Endothelial cell of umbilical vein (primary cell): Measurements from ENCODE around the gene KCNQ1OT1. TPM values are rescaled to one million over a fixed set of nuclear protein-coding genes. Genes with fewer than 3 reads are reported as not detected.

Experiments
- BruUV-seq: library from RNA; stranded (reverse); fragments of 400-500 nt; replicated peaks from 2 replicates; lab custom pipeline; 2021; lab: Mats Ljungman, UMichigan
- CTCF ChIA-PET: fragments of 300-600, 350-600 bp; sonication (Branson Sonifier 250); formaldehyde crosslinking; loops from one replicate; lab custom pipeline; 2021; ENCODE audit warnings: antibody characterized with exemption, inconsistent platforms; lab: Charles Lee
- POLR2A ChIA-PET: fragments of 300-600, 350-600 bp; sonication (Branson Sonifier 250); formaldehyde crosslinking; loops from one replicate; lab custom pipeline; 2021; ENCODE audit warnings: antibody characterized with exemption, inconsistent platforms; lab: Charles Lee
- DNase-seq: peaks from one replicate; pipeline ENCODE4 v3.0.0-alpha.2; 2011; ENCODE audit warnings: low read depth, low spot score
- FAIRE-seq: peaks from 2 replicates; lab custom pipeline; 2011; peaks lifted over from hg19 to GRCh38; lab: Jason Lieb, UNC
- H2AFZ ChIP-seq: 2 replicates; pipeline ENCODE4 v1.6.0; 2012; ENCODE audit warnings: low read depth, low read length, control low read depth, inconsistent platforms
- H3K27ac ChIP-seq: 2 replicates; pipeline ENCODE4 v1.5.1; 2011; ENCODE audit warnings: low read depth, mild to moderate bottlenecking, control low read depth, low read length, moderate library complexity; ENCODE audit not compliant: insufficient read depth
- H3K27me3 ChIP-seq, 2 experiments: 2 replicates each; pipeline versions ENCODE4 v1.6.0 to v1.6.1; 2011; ENCODE audit warnings: low read length in 2 of 2, mixed read lengths in 1 of 2; ENCODE audit not compliant: control insufficient read depth in 2 of 2, insufficient read depth in 2 of 2
- H3K36me3 ChIP-seq, 2 experiments: 2 replicates in 1 of 2; 3 replicates in 1 of 2; pipeline ENCODE4 v1.5.1; 2011; ENCODE audit warnings: low read length in 2 of 2, mild to moderate bottlenecking in 1 of 2, moderate library complexity in 1 of 2; ENCODE audit not compliant: control insufficient read depth in 2 of 2, insufficient read depth in 2 of 2; ENCODE audit errors: extremely low read depth in 1 of 2
- H3K4me1 ChIP-seq: 3 replicates; pipeline ENCODE4 v1.5.1; 2011; ENCODE audit warnings: mild to moderate bottlenecking, low read length; ENCODE audit not compliant: control insufficient read depth, insufficient read depth; ENCODE audit errors: extremely low read depth
- H3K4me2 ChIP-seq: 2 replicates; pipeline ENCODE4 v1.6.1; 2011; ENCODE audit warnings: low read length, control low read depth, mixed read lengths; ENCODE audit not compliant: insufficient read depth
- H3K4me3 ChIP-seq, 3 experiments: fragments of 200-600 bp in 1 of 3; sonication (generic), shearing (Covaris generic) in 1 of 3; replicated peaks in 1 of 3; 2 replicates each; pipeline ENCODE4 v1.5.1; 2011 to 2016; ENCODE audit warnings: control low read depth in 3 of 3, low read length in 3 of 3, mild to moderate bottlenecking in 2 of 3, inconsistent platforms in 1 of 3, low read depth in 1 of 3, moderate library complexity in 1 of 3; ENCODE audit not compliant: insufficient read depth in 1 of 3
- H3K79me2 ChIP-seq: 2 replicates; pipeline ENCODE4 v1.6.0; 2012; ENCODE audit warnings: low read length, inconsistent platforms; ENCODE audit not compliant: control insufficient read depth, insufficient read depth
- H3K9ac ChIP-seq: replicated peaks from 2 replicates; pipeline ENCODE3; 2011; ENCODE audit warnings: low read length, control low read depth; ENCODE audit not compliant: insufficient read depth; ENCODE audit errors: extremely low read depth
- H3K9me1 ChIP-seq: replicated peaks from 3 replicates; pipeline ENCODE4 v1.6.0; 2011; ENCODE audit warnings: mild to moderate bottlenecking, low read length; ENCODE audit not compliant: control insufficient read depth, insufficient read depth; ENCODE audit errors: extremely low read depth
- H3K9me3 ChIP-seq: replicated peaks from 2 replicates; pipeline ENCODE4 v1.5.1; 2012; ENCODE audit warnings: low read length, inconsistent platforms; ENCODE audit not compliant: control insufficient read depth, insufficient read depth
- H4K20me1 ChIP-seq: replicated peaks from 2 replicates; pipeline ENCODE3; 2011; ENCODE audit warnings: mild to moderate bottlenecking, low read length; ENCODE audit not compliant: control insufficient read depth, insufficient read depth; ENCODE audit errors: extremely low read depth
- CTCF ChIP-seq, 2 donors: IDR thresholded peaks; 1 replicate in 1 of 2; 2 replicates in 1 of 2; pipeline ENCODE4 v1.5.1; 2011; ENCODE audit warnings: low read length in 2 of 2, mild to moderate bottlenecking in 2 of 2, moderate library complexity in 2 of 2, control low read depth in 1 of 2, inconsistent platforms in 1 of 2, low read depth in 1 of 2; ENCODE audit not compliant: insufficient read depth in 1 of 2; ENCODE audit errors: extremely low read depth in 1 of 2
- EZH2 ChIP-seq: IDR thresholded peaks from 2 replicates; pipeline ENCODE4 v1.6.1; 2012; ENCODE audit warnings: borderline replicate concordance, low read depth, mild to moderate bottlenecking, moderate library complexity, low read length, inconsistent platforms; ENCODE audit not compliant: severe bottlenecking
- FOS ChIP-seq: IDR thresholded peaks from 2 replicates; pipeline ENCODE4 v1.6.1; 2011; ENCODE audit warnings: mild to moderate bottlenecking, low read length, moderate library complexity, borderline replicate concordance; ENCODE audit not compliant: insufficient read depth
- JUN ChIP-seq: IDR thresholded peaks from 2 replicates; pipeline ENCODE4 v1.6.1; 2011; ENCODE audit warnings: borderline replicate concordance, low read depth; ENCODE audit not compliant: insufficient read length, insufficient read depth
- MYC ChIP-seq: IDR thresholded peaks from one replicate; pipeline ENCODE4 v1.6.1; 2011; ENCODE audit warnings: mild to moderate bottlenecking, low read depth, low read length
- POLR2A ChIP-seq: IDR thresholded peaks from 2 replicates; pipeline ENCODE4 v1.6.1; 2012; ENCODE audit warnings: low read depth, mild to moderate bottlenecking, control low read depth, low read length
- POLR2AphosphoS5 ChIP-seq: IDR thresholded peaks from 2 replicates; pipeline ENCODE4 v1.6.1; 2012; ENCODE audit warnings: low read depth, mild to moderate bottlenecking, control low read depth, low read length, moderate library complexity; ENCODE audit not compliant: insufficient read depth
- dilution Hi-C: fragments of 300-500 bp; cut with MboI; formaldehyde crosslinking; loops from one replicate; pipeline ENCODE4 v1.15.0; 2019; ENCODE audit warnings: low sequenced_read_pairs; ENCODE audit not compliant: extremely low pct_ligation_motif_present
- intact Hi-C: fragments of 100-400 bp; cut with micrococcal nuclease; formaldehyde crosslinking; loops from one replicate; pipeline ENCODE4 v1.10.0; 2022
- polyA plus RNA-seq, 4 experiments: library from polyadenylated mRNA; depleted of rRNA in 3 of 4; stranded (reverse) in 3 of 4; unstranded in 1 of 4; fragments of >200 nt; gene quantifications; 2 replicates each; pipeline versions ENCODE4 v1.2.1 to v1.2.3, GENCODE V29; 2011 to 2012; ENCODE audit warnings: missing spikeins in 1 of 4
- total RNA-seq: library from RNA; stranded (reverse); gene quantifications from 2 replicates; pipeline ENCODE4 v1.2.3, GENCODE V29; 2021
- TF ChIP-seq, protein P1 (sequence below): IDR thresholded peaks from 2 replicates; pipeline ENCODE4 v1.6.1; 2011; ENCODE audit not compliant: insufficient read depth, insufficient read length

KCNQ1OT1 gene
- total and polyA plus RNA-seq, 2 donors (not counting 3 experiments of a cell fraction or from before 2014, with no cell fraction given): 0.11 to 1.8 TPM

DNA sequence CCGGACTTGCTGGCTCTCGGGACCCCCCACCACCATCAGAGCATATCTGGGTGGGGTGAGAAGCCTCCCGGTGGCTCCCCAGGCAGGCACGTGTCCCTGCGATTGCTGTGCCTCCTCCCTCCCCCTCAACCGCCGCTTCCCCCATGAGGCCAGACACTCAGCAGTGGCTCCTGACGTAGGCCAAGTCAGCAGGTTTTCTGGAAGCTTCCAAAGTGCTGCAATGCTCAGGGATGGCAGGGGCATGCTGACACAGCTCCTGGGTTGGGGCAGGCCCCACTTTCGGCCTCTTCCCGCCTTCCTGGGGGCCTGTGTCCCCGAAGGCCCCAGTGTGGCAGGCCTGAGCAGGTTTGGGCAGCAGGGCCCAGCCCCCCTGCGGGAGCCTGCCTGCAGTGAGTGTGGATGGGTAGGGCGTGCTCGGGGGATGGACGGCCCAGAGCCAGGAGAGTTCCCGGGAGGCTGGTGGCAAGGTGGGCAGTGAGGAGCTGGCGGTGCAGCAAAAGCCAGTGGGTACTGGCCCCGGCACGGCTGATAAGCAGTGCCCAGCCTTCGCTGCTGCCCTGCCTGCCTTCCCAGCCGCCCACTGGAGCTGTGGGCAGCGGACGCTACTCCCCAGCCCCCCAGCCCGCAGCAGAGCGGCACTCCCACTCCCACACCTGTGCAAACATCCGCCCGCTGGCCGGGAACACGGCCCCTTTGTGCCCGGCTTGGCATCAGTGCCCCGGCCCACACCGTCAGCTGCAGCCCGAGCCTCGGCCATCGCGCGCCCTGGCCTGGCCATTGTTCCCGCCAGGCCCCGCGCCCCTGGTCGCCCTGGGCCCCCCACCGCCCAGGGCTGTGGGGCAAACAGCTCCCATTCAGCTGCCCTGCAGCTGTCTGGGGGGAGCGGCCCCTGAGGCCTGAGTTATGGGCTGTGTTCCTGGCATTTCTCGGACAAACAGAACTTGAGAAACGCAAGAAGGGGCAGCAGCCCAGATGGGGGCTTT is 125.0 kb downstream of the KCNQ1OT1 start:
- no peaks in the 10 kb centered on the region for H4K20me1 ChIP-seq
- no peak overlapping the region for H3K9ac ChIP-seq
- H2AFZ ChIP-seq: no peak overlapping the region
- H3K9me1 ChIP-seq: no peaks in the 10 kb centered on the region
- H3K27me3 ChIP-seq: no peaks in the 10 kb centered on the region
- CTCF ChIA-PET: no interaction called here
- dilution Hi-C loops (no loop called here), intact Hi-C loops (no loop called here)
- H3K27ac ChIP-seq: no peak overlapping the region
- no peaks in the 10 kb centered on the region for H3K36me3 ChIP-seq
- H3K4me2 ChIP-seq: no peak overlapping the region
- FAIRE-seq (no peak), DNase-seq (no peak)
- BruUV-seq: no TSS peak
- no peaks in the 10 kb centered on the region for H3K4me1 ChIP-seq
- H3K4me3 ChIP-seq: no peak overlapping the region
- TF ChIP-seq POLR2A (no peak), POLR2AphosphoS5 (no peak)
- TF ChIP-seq, protein P1, sequence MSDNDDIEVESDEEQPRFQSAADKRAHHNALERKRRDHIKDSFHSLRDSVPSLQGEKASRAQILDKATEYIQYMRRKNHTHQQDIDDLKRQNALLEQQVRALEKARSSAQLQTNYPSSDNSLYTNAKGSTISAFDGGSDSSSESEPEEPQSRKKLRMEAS: no peak
- no peaks in the 10 kb centered on the region for H3K9me3 ChIP-seq
- H3K79me2 ChIP-seq: no peaks in the 10 kb centered on the region
- POLR2A ChIA-PET: no interaction called here

DNA sequence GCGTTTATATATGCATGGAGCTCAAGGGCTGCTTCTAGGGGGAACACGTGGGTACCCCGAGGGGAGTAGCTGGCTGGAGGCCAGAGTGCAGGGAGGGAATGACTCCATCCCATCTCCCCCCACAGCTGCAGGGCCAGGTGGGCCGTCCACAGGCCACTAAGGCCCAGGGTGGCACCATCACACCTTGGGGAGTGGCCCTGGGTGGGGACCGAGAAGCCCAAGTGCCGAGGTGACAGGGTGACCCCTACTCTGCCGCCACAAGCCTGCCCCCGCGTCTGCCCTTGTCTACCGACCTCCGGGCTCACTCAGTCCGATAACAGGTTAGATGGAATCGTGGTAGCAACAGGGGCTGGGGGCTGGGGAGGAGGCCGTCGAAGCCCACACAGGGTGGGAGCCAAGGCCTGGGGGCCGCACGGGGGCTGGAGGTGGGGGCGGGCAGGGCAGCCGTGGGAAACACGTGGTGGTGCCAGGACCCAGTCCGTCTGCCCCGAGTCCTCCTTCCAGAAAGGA is 125.7 kb downstream of the KCNQ1OT1 start:
- Histone ChIP-seq H3K36me3 (no peaks in the 10 kb centered on the region), H3K27me3 (no peaks in the 10 kb centered on the region), H3K9me3 (no peaks in the 10 kb centered on the region), H2AFZ (no peak overlapping the region), H3K27ac (no peak overlapping the region), H3K4me3 (no peak overlapping the region), H3K9ac (no peak overlapping the region), H4K20me1 (no peaks in the 10 kb centered on the region), H3K4me2 (no peak overlapping the region), H3K4me1 (no peaks in the 10 kb centered on the region), H3K79me2 (no peaks in the 10 kb centered on the region), H3K9me1 (no peaks in the 10 kb centered on the region)
- FAIRE-seq (no peak), DNase-seq (no peak)
- intact Hi-C loops (no loop called here), dilution Hi-C loops (no loop called here)
- TF ChIP-seq MYC (no peak), FOS (no peak), EZH2 (no peak), POLR2AphosphoS5 (no peak), CTCF (IDR thresholded peaks at IDR 0.05; ENCODE audit: extremely low read depth in 1 of 2, insufficient read depth in 1 of 2, low read depth in 1 of 2, low read length in 2 of 2) (no peak), JUN (no peak)
- CTCF ChIA-PET: no interaction called here
- BruUV-seq: no TSS peak
- POLR2A ChIA-PET: no interaction called here
